ENCODE results near the gene CHMP4A. TPM values are rescaled to one million over a fixed set of nuclear protein-coding genes. Genes with fewer than 3 reads are reported as not detected.

Gene CHMP4A
- total and polyA plus RNA-seq, 2 of the 13 experiments (the other 11 are each of a cell fraction or from before 2014, with no cell fraction given) = 83.6 to 113 TPM

DNA sequence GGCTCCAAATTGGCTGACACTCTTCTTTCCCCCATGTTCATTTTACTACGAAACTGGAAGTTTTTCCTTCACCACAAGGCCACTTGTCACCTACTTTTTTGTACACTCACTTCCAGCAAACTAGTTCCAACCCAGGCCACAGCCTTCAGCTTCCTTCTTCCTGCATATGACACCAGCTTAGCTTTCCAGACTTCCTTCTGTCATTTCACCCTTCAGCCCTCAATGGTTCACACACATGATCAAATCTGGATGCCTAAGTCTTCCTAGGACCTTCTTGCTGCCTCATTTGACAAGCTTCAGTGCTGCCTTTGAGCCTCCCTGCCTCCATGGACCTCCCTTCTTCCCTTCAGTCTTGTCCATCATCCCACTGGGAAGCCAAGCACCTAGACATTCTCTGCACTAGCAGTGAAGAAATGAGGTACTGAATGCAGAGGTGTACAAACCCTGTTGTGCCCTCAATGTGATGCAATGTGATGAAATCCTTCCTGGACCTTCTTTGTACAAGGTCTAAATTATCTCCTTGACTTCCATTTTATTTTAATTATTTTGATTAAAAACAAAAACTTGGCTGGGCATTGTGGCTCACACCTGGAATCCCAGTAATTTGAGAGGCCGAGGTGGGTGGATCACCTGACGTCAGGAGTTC lies 45.7 kb downstream of the CHMP4A start (continued):
- no peak for TF ChIP-seq TGIF2 (CRISPR knock-in tag; IDR thresholded peaks at IDR 0.05)
- no peak for TF ChIP-seq ZNF326 (CRISPR knock-in tag; IDR thresholded peaks at IDR 0.05; ENCODE audit: borderline replicate concordance)
- TF ChIP-seq, protein P1, sequence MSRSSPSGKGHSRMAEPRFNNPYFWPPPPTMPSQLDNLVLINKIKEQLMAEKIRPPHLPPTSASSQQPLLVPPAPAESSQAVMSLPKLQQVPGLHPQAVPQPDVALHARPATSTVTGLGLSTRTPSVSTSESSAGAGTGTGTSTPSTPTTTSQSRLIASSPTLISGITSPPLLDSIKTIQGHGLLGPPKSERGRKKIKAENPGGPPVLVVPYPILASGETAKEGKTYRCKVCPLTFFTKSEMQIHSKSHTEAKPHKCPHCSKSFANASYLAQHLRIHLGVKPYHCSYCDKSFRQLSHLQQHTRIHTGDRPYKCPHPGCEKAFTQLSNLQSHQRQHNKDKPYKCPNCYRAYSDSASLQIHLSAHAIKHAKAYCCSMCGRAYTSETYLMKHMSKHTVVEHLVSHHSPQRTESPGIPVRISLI (CRISPR knock-in tag; IDR thresholded peaks at IDR 0.05; ENCODE audit: borderline replicate concordance) = no peak
- TF ChIP-seq ZNF441 (CRISPR knock-in tag; IDR thresholded peaks at IDR 0.05; ENCODE audit: borderline replicate concordance) = 0 out of 2 replicates have a peak, but pooled peaks have one; percentile 31
- TF ChIP-seq STAT5B (CRISPR knock-in tag; IDR thresholded peaks at IDR 0.05) = no peak
- TF ChIP-seq, protein P2, sequence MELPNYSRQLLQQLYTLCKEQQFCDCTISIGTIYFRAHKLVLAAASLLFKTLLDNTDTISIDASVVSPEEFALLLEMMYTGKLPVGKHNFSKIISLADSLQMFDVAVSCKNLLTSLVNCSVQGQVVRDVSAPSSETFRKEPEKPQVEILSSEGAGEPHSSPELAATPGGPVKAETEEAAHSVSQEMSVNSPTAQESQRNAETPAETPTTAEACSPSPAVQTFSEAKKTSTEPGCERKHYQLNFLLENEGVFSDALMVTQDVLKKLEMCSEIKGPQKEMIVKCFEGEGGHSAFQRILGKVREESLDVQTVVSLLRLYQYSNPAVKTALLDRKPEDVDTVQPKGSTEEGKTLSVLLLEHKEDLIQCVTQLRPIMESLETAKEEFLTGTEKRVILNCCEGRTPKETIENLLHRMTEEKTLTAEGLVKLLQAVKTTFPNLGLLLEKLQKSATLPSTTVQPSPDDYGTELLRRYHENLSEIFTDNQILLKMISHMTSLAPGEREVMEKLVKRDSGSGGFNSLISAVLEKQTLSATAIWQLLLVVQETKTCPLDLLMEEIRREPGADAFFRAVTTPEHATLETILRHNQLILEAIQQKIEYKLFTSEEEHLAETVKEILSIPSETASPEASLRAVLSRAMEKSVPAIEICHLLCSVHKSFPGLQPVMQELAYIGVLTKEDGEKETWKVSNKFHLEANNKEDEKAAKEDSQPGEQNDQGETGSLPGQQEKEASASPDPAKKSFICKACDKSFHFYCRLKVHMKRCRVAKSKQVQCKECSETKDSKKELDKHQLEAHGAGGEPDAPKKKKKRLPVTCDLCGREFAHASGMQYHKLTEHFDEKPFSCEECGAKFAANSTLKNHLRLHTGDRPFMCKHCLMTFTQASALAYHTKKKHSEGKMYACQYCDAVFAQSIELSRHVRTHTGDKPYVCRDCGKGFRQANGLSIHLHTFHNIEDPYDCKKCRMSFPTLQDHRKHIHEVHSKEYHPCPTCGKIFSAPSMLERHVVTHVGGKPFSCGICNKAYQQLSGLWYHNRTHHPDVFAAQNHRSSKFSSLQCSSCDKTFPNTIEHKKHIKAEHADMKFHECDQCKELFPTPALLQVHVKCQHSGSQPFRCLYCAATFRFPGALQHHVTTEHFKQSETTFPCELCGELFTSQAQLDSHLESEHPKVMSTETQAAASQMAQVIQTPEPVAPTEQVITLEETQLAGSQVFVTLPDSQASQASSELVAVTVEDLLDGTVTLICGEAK (IDR thresholded peaks at IDR 0.05) = no peak
- TF ChIP-seq, protein P2 (CRISPR knock-in tag; IDR thresholded peaks at IDR 0.05) = no peak
- TF ChIP-seq MATR3 (CRISPR knock-in tag; IDR thresholded peaks at IDR 0.05) = no peak
- no peak for TF ChIP-seq SRF (IDR thresholded peaks at IDR 0.05; ENCODE audit: low read depth, low read length)
- TF ChIP-seq, protein P3, sequence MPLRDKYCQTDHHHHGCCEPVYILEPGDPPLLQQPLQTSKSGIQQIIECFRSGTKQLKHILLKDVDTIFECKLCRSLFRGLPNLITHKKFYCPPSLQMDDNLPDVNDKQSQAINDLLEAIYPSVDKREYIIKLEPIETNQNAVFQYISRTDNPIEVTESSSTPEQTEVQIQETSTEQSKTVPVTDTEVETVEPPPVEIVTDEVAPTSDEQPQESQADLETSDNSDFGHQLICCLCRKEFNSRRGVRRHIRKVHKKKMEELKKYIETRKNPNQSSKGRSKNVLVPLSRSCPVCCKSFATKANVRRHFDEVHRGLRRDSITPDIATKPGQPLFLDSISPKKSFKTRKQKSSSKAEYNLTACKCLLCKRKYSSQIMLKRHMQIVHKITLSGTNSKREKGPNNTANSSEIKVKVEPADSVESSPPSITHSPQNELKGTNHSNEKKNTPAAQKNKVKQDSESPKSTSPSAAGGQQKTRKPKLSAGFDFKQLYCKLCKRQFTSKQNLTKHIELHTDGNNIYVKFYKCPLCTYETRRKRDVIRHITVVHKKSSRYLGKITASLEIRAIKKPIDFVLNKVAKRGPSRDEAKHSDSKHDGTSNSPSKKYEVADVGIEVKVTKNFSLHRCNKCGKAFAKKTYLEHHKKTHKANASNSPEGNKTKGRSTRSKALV (CRISPR knock-in tag; IDR thresholded peaks at IDR 0.05) = no peak
- TF ChIP-seq CEBPG (CRISPR knock-in tag; IDR thresholded peaks at IDR 0.05) = peak; percentile 69
- TF ChIP-seq, protein P4, sequence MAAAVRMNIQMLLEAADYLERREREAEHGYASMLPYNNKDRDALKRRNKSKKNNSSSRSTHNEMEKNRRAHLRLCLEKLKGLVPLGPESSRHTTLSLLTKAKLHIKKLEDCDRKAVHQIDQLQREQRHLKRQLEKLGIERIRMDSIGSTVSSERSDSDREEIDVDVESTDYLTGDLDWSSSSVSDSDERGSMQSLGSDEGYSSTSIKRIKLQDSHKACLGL (CRISPR knock-in tag; IDR thresholded peaks at IDR 0.05) = no peak
- TF ChIP-seq ARNT2 (CRISPR knock-in tag; IDR thresholded peaks at IDR 0.05; ENCODE audit: low read depth) = no peak
- TF ChIP-seq, protein P5, sequence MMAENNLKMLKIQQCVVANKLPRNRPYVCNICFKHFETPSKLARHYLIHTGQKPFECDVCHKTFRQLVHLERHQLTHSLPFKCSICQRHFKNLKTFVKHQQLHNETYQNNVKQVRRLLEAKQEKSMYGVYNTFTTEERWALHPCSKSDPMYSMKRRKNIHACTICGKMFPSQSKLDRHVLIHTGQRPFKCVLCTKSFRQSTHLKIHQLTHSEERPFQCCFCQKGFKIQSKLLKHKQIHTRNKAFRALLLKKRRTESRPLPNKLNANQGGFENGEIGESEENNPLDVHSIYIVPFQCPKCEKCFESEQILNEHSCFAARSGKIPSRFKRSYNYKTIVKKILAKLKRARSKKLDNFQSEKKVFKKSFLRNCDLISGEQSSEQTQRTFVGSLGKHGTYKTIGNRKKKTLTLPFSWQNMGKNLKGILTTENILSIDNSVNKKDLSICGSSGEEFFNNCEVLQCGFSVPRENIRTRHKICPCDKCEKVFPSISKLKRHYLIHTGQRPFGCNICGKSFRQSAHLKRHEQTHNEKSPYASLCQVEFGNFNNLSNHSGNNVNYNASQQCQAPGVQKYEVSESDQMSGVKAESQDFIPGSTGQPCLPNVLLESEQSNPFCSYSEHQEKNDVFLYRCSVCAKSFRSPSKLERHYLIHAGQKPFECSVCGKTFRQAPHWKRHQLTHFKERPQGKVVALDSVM (CRISPR knock-in tag; IDR thresholded peaks at IDR 0.05) = 0 out of 2 replicates have a peak, but pooled peaks have one; percentile 12
- TF ChIP-seq PLRG1 (conservative IDR thresholded peaks at IDR 0.05) = no peak

Measured in HepG2 (cell line).